TTC549 (cell line): Measurements from ENCODE around the gene ZNF175.
A peak's percentile ranks its signal among the peaks of the same experiment; 100 is the strongest.

Source experiments
- FAIRE-seq: peaks from 2 replicates; lab custom pipeline; 2012; peaks lifted over from hg19 to GRCh38; lab: Jason Lieb, UNC

Gene ZNF175

GRCh38 chr19:51570962-51571575 lies at the start of gene ZNF175:
Gene ZNF175, plus strand, starts transcription at chr19:51571283. Its CDS starts 2,047 bp downstream, at chr19:51573330.
- FAIRE-seq = peak; percentile 98

- FAIRE-seq = no peak
Measured at GRCh38 chr19:51521357-51521756, 49.7 kb upstream of the ZNF175 start.

- no peak for FAIRE-seq
Measured at GRCh38 chr19:51521781-51522180, 49.3 kb upstream of the ZNF175 start.

GRCh38 chr19:51524666-51525264 lies 46.3 kb upstream of the ZNF175 start:
- FAIRE-seq = no peak

- no peak for FAIRE-seq
Measured at GRCh38 chr19:51525651-51526050, 45.4 kb upstream of the ZNF175 start.

GRCh38 chr19:51529301-51529700 lies 41.8 kb upstream of the ZNF175 start:
- no peak for FAIRE-seq

- no peak for FAIRE-seq
Measured at GRCh38 chr19:51530616-51531015, 40.5 kb upstream of the ZNF175 start.

- no peak for FAIRE-seq
Measured at GRCh38 chr19:51531349-51532315, 39.5 kb upstream of the ZNF175 start, which contains the start of gene SIGLEC6. Gene SIGLEC6, minus strand, starts transcription at chr19:51531670. Its CDS starts 22 bp downstream, at chr19:51531648.

- no peak for FAIRE-seq
Measured at GRCh38 chr19:51535535-51535934, 35.5 kb upstream of the ZNF175 start.

GRCh38 chr19:51539821-51540366 lies 31.2 kb upstream of the ZNF175 start:
- FAIRE-seq = no peak

DNA sequence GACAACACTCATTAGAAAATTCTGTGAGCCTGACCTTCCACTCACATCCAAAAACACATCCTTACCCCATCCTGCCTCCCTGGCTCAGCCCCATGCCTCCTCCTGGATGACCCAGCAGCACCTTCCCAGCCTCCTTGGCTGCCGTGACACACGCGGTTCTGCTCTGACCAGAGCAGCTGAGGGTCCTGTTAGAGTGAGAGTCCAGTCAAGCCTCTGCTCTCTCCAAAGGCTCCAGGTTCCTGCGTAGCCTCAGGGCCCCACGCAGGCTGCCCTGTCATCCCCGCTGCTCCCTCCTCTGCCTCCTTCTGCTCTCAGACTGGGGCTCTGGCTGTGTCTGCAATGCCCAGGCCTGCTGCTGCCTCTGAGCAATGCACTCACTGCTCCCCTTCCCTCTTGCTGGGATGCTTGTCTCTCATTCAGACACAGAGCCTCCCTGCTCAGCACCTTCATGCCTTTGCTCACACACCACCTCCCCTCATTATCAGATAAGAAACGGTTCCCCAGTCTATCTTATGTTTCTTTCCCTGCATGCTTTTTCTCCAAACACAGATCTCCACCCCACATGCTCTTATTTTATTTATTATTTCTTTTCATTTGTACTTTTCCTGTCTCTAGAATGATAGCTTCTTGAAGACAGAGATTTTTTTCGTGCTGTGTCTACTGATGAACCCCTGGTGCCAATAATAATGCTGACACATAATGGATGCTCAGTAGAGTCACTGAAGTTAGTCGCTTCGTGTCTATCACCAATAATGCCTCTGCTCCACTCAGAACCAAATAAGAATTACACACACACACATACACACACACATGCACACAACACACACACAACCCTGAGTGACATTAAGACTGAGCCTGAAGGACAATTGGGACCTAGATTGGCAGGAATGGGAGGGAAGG lies 29.4 kb upstream of the ZNF175 start:
- no peak for FAIRE-seq

GRCh38 chr19:51542699-51543098 lies 28.4 kb upstream of the ZNF175 start:
- no peak for FAIRE-seq

DNA sequence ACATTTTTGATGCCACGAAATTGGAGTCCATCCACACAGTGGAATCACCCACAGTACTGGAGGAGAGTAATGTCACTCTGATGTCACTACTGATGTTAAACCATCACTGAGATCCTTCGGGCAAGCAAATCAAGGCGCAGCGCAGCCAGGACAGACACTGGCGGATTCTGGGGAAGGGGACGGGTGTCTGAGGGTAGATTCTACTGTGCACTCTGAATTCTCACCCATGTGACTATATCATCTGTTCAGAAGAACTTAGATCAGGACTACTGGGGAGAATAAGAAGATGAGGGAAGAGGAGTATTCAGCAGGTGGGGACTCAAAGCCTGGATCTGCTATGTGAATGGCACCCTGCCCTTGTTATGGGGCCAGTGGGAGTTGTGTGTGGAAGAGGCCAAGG lies 27.0 kb upstream of the ZNF175 start:
- FAIRE-seq = no peak

GRCh38 chr19:51546107-51546649 lies 24.9 kb upstream of the ZNF175 start:
- FAIRE-seq = no peak

DNA sequence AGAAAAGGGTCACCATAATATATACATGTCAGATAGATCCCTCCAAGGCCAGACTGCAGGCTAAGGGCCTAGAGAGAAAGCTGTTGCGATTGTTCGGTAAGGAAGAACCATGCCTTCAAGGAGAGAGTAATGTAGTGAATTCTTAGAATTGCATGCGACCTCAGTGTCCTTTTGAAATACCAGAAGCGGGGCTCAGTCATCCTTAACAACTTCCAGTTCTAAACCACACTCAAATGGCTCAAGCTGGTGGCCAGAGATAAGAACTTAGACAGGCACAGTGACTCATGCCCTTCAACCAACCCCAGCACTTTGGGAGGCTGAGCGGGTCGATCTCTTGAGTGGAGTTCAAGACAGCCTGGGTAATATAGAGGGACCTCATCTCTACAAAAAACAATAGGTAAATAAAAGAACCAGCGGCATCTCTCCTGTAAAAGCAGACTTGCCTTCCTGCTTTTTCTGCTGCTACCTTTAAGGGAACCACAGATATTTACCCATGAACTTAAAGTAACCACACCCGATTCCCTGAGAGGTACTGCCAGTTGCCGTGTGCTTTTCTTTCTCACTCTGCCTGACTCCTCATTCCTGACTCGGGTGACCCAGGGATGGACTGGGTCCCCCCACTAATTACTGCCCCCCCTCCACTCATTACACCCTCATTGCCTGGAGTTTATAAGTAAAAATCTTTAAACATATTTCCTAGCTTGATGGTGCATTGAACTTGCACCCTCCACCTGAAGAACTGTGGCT lies 24.3 kb upstream of the ZNF175 start:
- no peak for FAIRE-seq

- FAIRE-seq = no peak
Measured at GRCh38 chr19:51547397-51548212, 23.5 kb upstream of the ZNF175 start.

DNA sequence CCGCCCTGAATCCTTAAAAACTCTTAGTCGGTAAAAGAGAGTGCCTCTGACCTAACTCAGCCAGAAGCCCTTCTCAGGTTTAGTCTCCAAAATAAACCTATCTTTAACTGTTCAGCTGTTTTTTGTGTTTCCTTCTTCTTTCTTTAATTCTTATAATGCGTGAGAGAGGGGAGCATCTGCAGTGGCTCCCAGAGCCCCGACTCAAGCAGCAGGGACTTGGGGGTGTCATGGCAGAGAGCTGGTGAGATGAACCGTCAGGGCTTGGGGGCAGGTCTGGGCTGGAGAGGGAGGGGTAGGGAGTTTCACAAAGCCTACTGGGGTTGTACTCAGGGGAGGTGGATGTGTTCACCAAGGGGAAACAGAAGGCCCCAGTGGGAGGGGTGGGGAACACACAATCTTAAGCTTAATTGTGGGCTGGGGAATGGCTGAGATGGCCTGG lies 22.9 kb upstream of the ZNF175 start:
- FAIRE-seq = no peak

DNA sequence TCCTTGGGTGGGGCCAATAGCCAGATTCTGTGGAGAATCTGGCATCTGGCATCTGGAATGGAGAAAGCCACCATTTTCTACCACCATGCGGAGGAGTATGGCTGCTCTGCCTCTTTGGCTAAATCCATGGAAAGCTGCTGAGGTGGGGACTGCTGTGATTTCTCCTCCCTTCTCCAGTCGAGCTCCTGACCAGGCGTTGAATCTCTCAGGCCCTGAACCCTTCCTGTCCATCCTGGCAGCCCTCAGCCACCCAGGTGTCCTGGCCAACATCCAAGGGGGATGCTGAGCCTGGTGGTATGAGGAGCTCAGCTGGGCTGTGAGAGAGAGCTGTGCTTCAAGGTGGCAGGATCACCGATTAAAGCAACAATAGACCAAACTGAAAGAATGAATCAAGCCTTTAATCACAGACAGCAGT lies 22.2 kb upstream of the ZNF175 start:
- no peak for FAIRE-seq

- no peak for FAIRE-seq
Measured at GRCh38 chr19:51549533-51550324, 21.4 kb upstream of the ZNF175 start.
